MM.1S (cell line): ENCODE results near the gene EPB41.

Experiments
- EZH2 ChIP-seq: fragments of 300-600 bp; sonication (generic); optimal IDR thresholded peaks from 2 replicates; pipeline ENCODE3; 2017; ENCODE audit warnings: low read depth, mild to moderate bottlenecking, antibody characterized with exemption, low read length, mixed read lengths
- EZH2phosphoT487 ChIP-seq: fragments of 300-600 bp; sonication (generic); IDR thresholded peaks from 2 replicates; pipeline ENCODE4 v1.6.1; 2018; ENCODE audit warnings: antibody characterized with exemption, low read length
- TF ChIP-seq, protein P1 (sequence below): fragments of 300-600 bp; sonication (generic); IDR thresholded peaks from 2 replicates; pipeline ENCODE4 v1.5.1; 2016; ENCODE audit warnings: antibody characterized with exemption, low read length, mixed read lengths

GRCh38 chr1:28927266-28927647 lies 12.9 kb downstream of the EPB41 start:
- TF ChIP-seq EZH2 (no peak), EZH2phosphoT487 (no peak)
- TF ChIP-seq, protein P1, sequence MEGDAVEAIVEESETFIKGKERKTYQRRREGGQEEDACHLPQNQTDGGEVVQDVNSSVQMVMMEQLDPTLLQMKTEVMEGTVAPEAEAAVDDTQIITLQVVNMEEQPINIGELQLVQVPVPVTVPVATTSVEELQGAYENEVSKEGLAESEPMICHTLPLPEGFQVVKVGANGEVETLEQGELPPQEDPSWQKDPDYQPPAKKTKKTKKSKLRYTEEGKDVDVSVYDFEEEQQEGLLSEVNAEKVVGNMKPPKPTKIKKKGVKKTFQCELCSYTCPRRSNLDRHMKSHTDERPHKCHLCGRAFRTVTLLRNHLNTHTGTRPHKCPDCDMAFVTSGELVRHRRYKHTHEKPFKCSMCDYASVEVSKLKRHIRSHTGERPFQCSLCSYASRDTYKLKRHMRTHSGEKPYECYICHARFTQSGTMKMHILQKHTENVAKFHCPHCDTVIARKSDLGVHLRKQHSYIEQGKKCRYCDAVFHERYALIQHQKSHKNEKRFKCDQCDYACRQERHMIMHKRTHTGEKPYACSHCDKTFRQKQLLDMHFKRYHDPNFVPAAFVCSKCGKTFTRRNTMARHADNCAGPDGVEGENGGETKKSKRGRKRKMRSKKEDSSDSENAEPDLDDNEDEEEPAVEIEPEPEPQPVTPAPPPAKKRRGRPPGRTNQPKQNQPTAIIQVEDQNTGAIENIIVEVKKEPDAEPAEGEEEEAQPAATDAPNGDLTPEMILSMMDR = no peak
